Breast epithelium (tissue), 3 donors: ENCODE measurements around the gene RANBP3L.

ENCODE experiments used
- POLR2AphosphoS5 ChIP-seq, 3 donors: sonication (generic); formaldehyde crosslinking; IDR thresholded peaks; one replicate each; pipeline ENCODE4 v1.6.1; 2017; ENCODE audit warnings: antibody characterized with exemption in 3 of 3
- TF ChIP-seq, protein P1 (sequence below), 3 donors: fragments of 450-650 bp; IDR thresholded peaks; one replicate each; pipeline ENCODE4 v1.5.1; 2016 to 2017; ENCODE audit warnings: antibody characterized with exemption in 3 of 3, mild to moderate bottlenecking in 3 of 3, moderate library complexity in 3 of 3

DNA sequence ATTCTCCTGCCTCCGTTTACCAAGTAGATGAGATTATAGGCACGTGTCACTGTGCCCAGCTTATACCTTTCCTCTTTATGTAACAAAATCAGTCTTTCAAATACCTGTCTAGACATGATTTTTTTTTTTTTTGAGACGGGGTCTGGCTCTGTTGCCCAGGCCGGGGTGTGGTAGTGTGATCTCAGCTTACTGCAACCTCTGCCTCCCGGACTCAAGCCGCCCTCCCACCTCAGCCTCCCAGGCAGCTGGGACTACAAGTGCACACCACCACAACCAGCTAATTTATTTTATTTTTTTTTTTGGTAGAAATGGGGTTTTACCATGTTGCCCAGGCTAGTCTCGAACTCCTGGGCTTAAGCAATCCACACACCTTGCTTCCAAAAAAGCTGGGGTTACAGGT is 73.2 kb downstream of the RANBP3L start:
- TF ChIP-seq, protein P1, sequence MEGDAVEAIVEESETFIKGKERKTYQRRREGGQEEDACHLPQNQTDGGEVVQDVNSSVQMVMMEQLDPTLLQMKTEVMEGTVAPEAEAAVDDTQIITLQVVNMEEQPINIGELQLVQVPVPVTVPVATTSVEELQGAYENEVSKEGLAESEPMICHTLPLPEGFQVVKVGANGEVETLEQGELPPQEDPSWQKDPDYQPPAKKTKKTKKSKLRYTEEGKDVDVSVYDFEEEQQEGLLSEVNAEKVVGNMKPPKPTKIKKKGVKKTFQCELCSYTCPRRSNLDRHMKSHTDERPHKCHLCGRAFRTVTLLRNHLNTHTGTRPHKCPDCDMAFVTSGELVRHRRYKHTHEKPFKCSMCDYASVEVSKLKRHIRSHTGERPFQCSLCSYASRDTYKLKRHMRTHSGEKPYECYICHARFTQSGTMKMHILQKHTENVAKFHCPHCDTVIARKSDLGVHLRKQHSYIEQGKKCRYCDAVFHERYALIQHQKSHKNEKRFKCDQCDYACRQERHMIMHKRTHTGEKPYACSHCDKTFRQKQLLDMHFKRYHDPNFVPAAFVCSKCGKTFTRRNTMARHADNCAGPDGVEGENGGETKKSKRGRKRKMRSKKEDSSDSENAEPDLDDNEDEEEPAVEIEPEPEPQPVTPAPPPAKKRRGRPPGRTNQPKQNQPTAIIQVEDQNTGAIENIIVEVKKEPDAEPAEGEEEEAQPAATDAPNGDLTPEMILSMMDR (IDR thresholded peaks at IDR 0.05): no peak
- no peak for TF ChIP-seq POLR2AphosphoS5 (IDR thresholded peaks at IDR 0.05)
